ENCODE data around the gene CDC34.

CDC34 gene, protein sequence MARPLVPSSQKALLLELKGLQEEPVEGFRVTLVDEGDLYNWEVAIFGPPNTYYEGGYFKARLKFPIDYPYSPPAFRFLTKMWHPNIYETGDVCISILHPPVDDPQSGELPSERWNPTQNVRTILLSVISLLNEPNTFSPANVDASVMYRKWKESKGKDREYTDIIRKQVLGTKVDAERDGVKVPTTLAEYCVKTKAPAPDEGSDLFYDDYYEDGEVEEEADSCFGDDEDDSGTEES

GRCh38 chr19:531753-532560 lies at the start of gene CDC34:
TSS of gene CDC34 (plus strand) at chr19:531760. CDS start at chr19:531932, 172 bp downstream.
- no peak for DNase-seq (ENCODE audit: low spot score)

DNA sequence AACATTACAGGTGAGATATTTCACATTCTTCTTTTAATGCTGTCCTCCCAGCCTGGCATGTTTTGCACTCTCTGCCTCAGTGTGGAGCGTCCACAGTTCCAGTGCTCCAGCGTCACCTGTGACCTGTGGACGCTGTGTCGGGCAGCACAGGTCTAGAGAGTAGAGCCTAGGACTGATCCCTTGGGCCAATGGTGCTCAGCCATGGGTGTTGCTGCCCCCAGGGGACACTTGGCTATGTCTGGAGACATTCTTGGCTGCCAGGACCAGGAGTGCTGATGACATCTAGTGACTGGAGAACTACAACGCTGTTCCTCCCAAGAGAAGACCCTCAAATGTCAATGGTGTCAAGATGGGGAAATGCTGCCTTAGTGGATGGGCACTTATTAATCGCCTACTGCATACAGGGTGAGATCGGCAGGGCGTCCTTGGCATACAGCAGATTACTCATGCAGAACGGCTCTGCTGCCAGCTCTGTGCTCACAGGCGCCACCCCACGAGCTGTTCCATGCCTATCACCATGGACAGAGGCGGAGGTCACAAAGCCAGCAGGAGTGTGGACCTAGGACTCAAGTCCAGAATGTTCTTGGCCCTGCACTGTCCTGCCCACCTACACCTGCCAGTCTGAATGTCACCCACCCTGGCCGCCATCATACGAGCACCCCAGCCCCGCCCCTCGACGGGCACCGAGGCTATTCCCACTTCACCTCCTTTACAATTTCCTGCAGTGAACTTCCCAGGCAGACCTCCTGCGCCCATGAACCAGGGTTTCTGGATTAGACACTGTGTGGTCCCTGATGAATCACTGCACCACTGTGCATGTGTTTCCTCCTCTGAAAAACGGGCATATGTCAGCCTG lies 49.1 kb upstream of the CDC34 start:
- no peak for DNase-seq (ENCODE audit: low spot score)

DNA sequence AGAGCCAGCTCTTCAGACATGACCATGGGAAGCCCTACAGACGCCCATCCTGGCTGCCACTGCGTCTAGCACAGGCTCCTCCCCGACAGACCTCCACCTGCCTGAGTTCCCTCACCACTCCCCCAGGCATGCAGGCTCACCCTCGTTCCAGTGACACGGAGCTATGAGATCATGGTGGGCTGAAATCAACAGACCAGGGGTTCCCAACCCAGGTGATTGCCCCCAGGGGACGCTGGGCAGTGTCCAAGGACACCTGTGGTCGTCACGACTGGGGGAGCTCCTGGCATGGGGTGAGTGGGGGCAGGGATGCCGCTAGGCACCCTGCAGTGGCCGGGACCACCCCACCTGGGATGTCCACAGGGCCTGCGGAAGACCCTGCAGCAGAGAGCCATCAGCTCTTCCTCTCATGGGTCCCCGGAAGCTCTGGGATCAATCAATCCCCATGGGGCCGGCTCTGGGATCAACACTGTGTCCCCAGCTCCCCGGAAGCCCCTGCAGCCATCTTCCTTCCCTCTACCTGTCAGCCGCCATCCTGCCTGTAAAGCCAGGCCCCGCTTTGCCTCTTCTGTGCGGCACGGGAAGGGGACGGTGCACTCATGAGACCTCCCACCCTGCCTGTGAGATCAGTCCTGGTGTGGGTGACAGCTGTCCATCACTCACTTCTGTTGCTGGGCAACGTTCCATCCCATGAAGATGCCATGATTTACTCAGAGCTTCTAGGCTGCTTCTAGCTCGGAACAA lies 48.1 kb upstream of the CDC34 start:
- no peak for DNase-seq (ENCODE audit: low spot score)

- DNase-seq (ENCODE audit: low spot score) = no peak
These were observed 47.1 kb upstream of the CDC34 start for GRCh38 chr19:484494-484893.

DNA sequence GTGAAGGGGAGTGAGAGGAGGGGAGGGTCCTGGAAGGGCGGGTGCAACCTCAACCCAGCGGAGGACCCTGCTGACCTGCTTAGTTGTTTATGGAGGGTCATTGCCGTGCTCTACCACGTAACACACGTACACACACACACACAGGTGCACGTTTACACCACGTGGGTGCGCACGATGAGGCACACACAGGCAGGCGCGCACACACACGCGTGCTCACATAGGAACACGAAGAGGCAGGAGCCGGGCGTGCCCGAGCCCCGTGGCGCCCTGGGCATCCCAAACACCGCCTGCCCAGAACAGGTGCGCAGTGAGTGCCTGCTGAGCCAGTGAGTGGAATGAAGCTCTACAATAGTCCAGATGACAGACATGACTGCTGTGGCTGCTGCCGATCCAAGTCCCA lies 46.5 kb upstream of the CDC34 start:
- DNase-seq (ENCODE audit: low spot score) = no peak

GRCh38 chr19:485583-486236 lies 45.9 kb upstream of the CDC34 start:
- DNase-seq (ENCODE audit: low spot score) = no peak

GRCh38 chr19:488505-489417 lies 42.8 kb upstream of the CDC34 start:
- peak; percentile 97 for DNase-seq (ENCODE audit: low spot score)

DNA sequence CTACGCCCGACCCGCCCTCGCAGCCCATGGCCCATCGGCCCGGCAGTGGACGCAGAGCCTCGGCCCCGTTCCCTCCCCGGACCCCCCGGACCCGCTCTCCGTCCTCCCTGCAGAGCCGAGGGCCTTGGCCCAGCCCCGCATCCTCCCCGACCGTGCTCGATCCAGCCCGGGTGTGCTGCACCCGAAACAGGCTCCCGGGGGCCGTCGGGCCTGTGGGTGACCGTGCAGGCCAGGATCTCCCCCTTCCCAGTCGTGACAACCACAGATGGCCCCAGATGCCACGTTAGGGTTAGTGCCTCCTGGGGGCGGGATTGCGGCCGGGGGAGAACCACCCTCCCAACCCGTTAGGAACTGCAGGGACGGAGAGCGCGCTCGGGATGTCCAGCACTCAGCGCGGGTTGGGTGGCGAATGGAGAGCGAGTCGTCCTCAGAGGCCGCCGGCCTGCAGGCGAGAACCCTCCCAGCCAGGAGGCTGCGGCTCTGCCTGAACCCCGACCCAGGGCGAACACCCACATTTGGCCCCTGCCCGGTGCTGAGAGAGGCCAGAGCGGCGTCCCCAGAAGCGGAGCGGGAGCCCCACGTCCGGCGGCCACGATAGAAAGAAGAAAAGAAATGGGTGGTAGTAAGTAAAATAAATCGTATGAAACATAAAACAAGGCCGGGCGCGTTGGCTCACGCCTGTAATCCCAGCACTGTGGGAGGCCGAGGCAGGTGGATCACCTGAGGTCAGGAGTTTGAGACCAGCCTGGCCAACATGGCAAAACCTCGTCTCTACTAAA lies 42.0 kb upstream of the CDC34 start:
- DNase-seq (ENCODE audit: low spot score) = peak; percentile 68

- DNase-seq (ENCODE audit: low spot score) = no peak
These were observed 40.3 kb upstream of the CDC34 start for GRCh38 chr19:491146-491741.

DNA sequence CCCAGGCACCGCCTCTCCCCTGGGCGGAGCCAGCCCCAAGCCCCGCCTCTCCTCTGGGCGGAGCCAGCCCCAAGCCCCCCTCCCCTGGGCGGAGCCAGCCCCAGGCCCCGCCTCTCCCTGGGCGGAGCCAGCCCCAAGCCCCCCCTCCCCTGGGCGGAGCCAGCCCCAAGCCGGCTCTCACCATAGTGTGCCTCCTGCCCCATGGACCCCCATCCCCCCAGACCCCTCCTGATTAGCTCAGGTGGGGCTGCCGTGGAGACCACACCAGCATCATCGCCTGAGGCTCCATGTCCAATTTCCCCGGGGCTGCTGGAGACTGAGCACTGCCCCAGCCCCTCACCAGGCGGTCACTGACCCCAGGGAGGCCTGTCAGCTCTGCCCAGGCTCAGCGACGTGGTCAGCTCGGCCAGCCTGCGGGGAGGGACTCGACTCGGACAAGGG lies 39.4 kb upstream of the CDC34 start:
- no peak for DNase-seq (ENCODE audit: low spot score)

DNA sequence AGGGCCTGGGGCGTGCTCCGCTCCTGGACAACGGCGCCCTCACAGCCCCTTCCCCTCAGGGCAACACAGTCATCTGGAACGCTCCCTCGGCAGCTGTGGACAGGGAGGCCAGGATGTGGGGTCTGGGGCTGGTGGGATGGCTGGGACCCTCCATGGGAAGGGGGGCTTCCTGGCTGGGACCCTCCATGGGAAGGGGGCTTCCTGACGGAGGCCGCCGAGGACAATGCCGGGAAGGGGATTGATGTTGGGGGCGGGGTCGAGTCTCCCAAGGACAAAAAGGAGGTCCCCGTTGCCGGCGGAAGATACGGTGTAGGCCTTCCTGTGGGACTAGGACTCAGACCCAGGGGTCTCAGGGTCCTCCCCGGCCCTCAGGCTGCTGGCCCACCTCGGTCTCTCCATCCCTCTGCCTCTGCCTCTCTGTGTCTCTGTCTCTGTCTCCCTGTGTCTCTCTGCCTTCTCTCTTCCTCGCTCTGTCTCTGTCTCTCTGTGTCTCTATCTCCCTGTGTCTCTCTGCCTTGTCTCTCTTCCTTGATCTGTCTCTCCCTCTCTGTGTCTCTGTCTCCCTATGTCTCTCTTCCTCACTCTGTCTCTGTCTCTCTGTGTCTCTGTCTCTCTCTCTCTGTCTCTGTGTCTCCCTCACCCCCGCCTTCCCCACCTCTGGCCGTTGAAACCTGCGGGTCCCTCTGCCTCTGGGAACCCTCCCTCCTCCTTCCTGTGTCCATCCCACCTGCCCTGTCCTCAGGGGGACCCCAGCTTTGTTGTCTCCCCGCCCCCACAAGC lies 38.0 kb upstream of the CDC34 start:
- DNase-seq (ENCODE audit: low spot score) = peak; percentile 49

- no peak for DNase-seq (ENCODE audit: low spot score)
These were observed 37.1 kb upstream of the CDC34 start for GRCh38 chr19:494171-495080.

DNA sequence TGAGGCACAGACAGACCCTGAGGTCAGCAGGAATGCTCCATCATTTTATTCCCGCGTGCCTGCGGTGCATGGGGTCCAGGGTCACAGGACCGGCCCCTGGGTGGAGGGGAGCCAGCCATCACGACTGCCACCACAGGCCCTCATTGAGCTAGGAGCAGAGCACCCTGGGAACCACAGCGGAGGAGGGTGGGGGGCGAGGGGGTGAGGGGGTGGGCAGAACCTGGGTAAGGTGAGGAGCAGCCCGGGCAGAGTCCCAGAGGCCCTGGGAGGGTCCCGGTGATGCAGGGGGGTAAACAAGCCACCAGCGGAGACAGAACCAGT lies 36.5 kb upstream of the CDC34 start:
- DNase-seq (ENCODE audit: low spot score) = no peak

- no peak for DNase-seq (ENCODE audit: low spot score)
These were observed 36.0 kb upstream of the CDC34 start for GRCh38 chr19:495402-496111.

DNA sequence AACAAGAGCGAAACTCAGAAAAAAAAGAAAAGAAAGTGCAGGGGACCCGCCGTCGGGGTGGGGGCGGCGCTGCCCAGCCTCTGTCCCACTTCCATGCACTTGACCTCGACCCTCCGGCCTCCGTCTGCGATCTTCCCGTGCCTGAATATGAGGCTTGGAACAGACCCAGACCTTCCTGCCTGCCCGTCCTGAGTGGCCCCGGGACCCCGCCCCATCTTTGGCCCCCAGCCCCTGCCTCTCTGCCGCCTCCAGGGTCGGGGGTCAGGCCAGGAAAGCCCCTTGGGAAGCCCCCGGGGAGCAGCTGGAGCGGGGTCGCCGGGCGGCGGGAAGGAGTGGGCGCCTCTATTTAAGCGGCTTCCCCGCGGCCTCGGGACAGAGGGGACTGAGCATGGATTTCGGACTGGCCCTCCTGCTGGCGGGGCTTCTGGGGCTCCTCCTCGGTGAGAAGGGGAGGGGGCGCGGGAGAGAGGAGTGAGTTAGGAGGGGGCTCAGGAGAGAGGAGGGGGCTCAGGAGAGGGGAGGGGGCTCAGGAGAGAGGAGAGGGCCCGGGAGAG lies 35.4 kb upstream of the CDC34 start, which contains the start of gene MADCAM1:
MADCAM1 (plus strand) TSS at position 375 of the 554 bp plus-strand sequence; CDS start at position 389, 14 bp downstream.
- DNase-seq (ENCODE audit: low spot score) = no peak

DNA sequence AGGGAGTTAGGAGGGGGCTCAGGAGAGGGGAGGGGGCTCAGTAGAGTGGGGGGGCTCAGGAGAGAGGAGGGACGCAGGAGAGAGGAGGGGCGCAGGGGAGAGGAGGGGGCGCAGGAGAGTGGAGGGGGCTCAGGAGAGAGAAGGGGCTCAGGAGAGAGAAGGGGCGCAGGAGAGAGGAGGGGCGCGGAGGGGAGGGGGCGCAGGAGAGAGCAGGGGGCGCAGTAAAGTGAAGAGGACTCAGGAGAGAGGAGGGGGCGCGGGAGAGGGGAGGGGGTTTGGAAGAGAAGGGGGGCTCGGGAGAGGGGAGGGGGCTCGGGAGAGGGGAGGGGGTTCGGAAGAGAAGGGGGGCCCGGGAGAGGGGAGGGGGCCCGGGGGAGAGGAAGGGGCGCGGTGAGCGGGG lies 34.6 kb upstream of the CDC34 start:
- DNase-seq (ENCODE audit: low spot score) = no peak
